Nucleus accumbens (tissue), 56 donors: ENCODE data around the gene SLC12A5.
"Not testable (repeated sequence)": the region's sequence is repeated elsewhere in the genome, so short reads cannot be mapped to it uniquely, and the experiment has no call there.

Experiments used
- DNase-seq, 56 donors: peaks; one replicate each; lab custom pipeline; 2025; lab: John Stamatoyannopoulos, UW

Gene SLC12A5

GRCh38 chr20:46073024-46073423 is 44.0 kb downstream of the SLC12A5 start:
- DNase-seq: no peak

GRCh38 chr20:46073443-46073842 is 44.4 kb downstream of the SLC12A5 start:
- DNase-seq: no peak

- no peak for DNase-seq
Observed at GRCh38 chr20:46074006-46074405, 45.0 kb downstream of the SLC12A5 start.

GRCh38 chr20:46076806-46077205 is 47.8 kb downstream of the SLC12A5 start:
- DNase-seq: no peak

GRCh38 chr20:46077642-46078305 is 48.8 kb downstream of the SLC12A5 start:
- DNase-seq: no peak

- peak in 9 of 56 donors; percentile 11 to 34 (median 21) for DNase-seq
Observed at GRCh38 chr20:46078954-46079353, 49.9 kb downstream of the SLC12A5 start.

- no peak for DNase-seq
Observed at GRCh38 chr20:46081074-46081473, 52.1 kb downstream of the SLC12A5 start.

- DNase-seq: no peak
Observed at GRCh38 chr20:46083101-46083500, 54.1 kb downstream of the SLC12A5 start.

- DNase-seq: no peak
Observed at GRCh38 chr20:46083531-46084061, 54.6 kb downstream of the SLC12A5 start.

- no peak for DNase-seq
Observed at GRCh38 chr20:46084805-46085178, 55.8 kb downstream of the SLC12A5 start.

- DNase-seq: no peak
Observed at GRCh38 chr20:46085179-46085851, 56.3 kb downstream of the SLC12A5 start.

- DNase-seq: no peak
Observed at GRCh38 chr20:46087161-46087560, 58.1 kb downstream of the SLC12A5 start.

GRCh38 chr20:46088409-46089166 is 59.6 kb downstream of the SLC12A5 start:
- DNase-seq: peak in 1 of 56 donors; percentile 9

- peak in 8 of 56 donors; percentile 41 to 84 (median 64) for DNase-seq
Observed at GRCh38 chr20:46089167-46089416, 60.1 kb downstream of the SLC12A5 start.

GRCh38 chr20:46089417-46090388 is 60.7 kb downstream of the SLC12A5 start, which contains the start of gene NCOA5:
TSS of gene NCOA5 (minus strand) at chr20:46089962. CDS start at chr20:46079424, 10,538 bp downstream.
- DNase-seq: peak; percentile 71 to 99 (median 94)

- DNase-seq: not testable (repeated sequence)
Observed at GRCh38 chr20:46091622-46092535, 62.9 kb downstream of the SLC12A5 start.

GRCh38 chr20:46093531-46093930 is 64.5 kb downstream of the SLC12A5 start:
- DNase-seq: no peak

GRCh38 chr20:46099491-46100287 is 70.7 kb downstream of the SLC12A5 start:
- DNase-seq: peak in 8 of 56 donors; percentile 7 to 39 (median 14)
